22Rv1 (cell line): ENCODE data around the gene NKX2-8.

ENCODE experiments used
- H3K27ac ChIP-seq: fragments of 450-650 bp; 2 replicates; pipeline ENCODE4 v1.5.1; 2017
- ZFX ChIP-seq: fragments of 450-650 bp; IDR thresholded peaks from 2 replicates; pipeline ENCODE4 v1.6.1; 2017; ENCODE audit warnings: antibody characterized with exemption, borderline replicate concordance
- TF ChIP-seq, protein P1 (sequence below): fragments of 450-650 bp; IDR thresholded peaks from 2 replicates; pipeline ENCODE4 v1.5.1; 2017; ENCODE audit warnings: mild to moderate bottlenecking

The NKX2-8 gene

DNA sequence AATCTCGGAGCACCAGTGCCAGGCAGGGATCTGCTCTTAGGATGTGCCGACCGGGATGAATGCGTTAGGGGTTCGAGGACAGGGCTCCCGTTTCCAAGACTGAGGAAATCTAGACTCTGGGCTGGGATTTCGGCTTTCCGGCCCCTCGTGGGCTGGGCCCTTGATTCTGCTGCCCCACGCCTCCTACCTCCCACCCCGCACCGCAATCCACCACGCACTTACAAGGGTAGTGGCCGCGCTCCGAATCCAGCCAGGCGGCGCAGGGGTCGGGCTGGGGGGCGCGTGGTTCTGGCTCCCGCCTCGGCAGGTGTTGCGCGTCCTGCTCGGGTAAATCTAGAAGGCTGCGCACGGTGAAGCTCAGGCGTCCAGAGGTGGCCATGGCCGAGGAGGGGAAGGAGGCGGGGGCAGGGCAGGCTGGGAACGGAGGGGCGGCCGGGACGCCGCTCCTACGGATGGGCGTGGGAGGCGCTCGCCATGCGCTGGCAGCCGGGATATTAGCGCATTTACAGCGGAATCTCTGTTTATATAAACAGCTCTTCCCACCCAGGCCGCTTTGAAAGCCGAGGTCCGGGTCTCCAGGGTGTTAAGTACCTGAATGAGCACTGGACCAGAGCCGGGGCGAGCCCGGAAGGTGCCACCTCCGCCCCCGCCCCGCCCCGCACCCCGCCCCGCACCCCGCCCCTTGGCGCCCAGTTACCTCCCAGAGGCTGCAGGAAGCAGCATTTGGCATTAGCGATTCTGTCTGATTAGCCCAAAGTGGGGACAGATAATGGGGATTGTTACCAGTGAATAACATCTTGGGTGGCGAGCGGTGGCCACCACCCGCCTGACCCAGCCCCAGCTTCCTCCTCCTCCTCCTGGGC lies at the start of gene NKX2-8:
Gene NKX2-8, minus strand, starts transcription at position 604 of the 863 bp plus-strand sequence. Its CDS starts 225 bp downstream, at position 379.
- TF ChIP-seq ZFX, result no peak
- TF ChIP-seq, protein P1, sequence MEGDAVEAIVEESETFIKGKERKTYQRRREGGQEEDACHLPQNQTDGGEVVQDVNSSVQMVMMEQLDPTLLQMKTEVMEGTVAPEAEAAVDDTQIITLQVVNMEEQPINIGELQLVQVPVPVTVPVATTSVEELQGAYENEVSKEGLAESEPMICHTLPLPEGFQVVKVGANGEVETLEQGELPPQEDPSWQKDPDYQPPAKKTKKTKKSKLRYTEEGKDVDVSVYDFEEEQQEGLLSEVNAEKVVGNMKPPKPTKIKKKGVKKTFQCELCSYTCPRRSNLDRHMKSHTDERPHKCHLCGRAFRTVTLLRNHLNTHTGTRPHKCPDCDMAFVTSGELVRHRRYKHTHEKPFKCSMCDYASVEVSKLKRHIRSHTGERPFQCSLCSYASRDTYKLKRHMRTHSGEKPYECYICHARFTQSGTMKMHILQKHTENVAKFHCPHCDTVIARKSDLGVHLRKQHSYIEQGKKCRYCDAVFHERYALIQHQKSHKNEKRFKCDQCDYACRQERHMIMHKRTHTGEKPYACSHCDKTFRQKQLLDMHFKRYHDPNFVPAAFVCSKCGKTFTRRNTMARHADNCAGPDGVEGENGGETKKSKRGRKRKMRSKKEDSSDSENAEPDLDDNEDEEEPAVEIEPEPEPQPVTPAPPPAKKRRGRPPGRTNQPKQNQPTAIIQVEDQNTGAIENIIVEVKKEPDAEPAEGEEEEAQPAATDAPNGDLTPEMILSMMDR, result no peak
- peak within 1 kb of the TSS; percentile 51 for H3K27ac ChIP-seq

DNA sequence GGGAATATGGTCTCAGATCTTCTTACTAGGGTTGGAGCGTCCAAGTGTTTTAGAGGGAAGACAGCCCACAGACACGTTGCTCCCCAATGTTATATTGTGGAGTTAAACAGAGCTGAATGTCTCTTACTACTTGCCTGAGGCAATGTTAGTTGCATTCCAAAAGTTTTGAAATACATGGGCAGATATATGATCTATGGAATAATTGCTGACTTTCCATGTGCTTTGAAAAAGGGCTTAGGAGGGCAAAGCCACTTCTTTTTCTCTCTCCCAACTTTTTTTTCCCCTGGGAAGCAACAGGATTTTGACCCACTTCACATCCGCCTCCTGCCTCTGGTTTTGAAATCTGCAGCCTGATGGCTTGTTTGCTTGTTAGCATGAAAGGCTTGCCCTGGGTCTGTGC lies 45.6 kb upstream of the NKX2-8 start:
- TF ChIP-seq, protein P1, result no peak
- TF ChIP-seq ZFX, result no peak

DNA sequence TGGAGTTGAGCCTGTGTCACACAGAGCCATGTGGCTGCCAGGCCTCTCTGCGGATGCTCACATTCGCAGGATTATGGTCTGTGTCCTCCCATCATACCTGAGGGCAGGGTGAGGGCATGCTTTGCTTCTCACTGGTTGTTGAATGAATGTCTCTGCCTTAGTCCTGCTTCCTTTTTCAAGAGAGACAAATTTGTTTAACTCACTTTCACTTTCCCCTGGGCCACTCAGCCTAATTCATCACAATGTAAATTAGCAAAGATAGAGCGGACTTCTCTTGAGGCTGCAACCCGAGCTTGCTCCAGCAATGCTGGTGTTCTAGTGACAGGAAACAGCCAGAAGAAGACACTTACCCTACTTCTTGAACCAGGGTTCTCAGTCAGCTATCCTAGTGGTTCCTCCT lies 43.7 kb upstream of the NKX2-8 start:
- H3K27ac ChIP-seq, result no peak overlapping the region
- no peak for TF ChIP-seq ZFX
- TF ChIP-seq, protein P1, result no peak

More for the DNA sequence above, 45.6 kb upstream of the NKX2-8 start:
- H3K27ac ChIP-seq, result no peak overlapping the region

DNA sequence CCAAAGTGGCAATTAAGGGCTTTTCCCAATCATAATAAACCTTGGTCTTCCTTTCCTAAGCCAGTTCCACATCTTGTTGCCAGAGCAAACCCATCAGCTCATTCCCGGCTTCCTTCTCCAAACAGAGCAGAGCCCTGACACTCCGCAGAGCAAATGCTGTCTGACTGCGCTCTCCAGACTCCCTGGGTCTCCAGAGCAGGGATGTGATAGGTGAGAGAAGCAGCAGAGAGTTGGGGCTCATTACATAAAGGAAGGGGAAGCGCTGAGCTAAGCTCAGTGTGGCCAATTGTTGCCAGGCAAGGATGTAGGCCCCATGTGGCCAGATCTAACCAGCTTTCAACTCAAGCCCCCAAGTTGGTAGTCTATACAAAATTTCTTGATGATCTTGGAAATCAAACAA lies 43.0 kb upstream of the NKX2-8 start:
- no peak for TF ChIP-seq ZFX
- TF ChIP-seq, protein P1, result no peak

DNA sequence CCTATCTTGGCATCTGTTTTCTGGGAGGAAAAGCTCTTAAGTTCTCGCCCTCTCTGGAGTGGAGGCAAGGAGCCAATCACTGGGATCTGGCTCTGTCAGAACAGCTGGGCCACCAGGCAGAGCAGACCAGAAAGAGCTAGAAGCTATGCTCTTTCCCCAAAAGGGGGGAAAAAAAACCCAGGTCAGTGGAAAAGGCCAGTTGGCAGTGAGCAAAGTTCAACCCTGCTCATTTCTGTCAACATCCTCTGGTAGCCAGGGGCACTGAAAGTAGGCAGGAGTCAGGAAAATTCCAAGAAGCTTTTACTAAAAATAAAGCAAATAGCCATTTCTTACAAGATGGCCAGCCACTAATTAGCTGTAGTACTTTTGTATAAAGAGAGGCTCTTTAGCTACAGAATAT lies 42.6 kb upstream of the NKX2-8 start:
- TF ChIP-seq ZFX, result no peak
- TF ChIP-seq, protein P1, result no peak
- H3K27ac ChIP-seq, result no peak overlapping the region

More for the DNA sequence above, 43.0 kb upstream of the NKX2-8 start:
- H3K27ac ChIP-seq, result no peak overlapping the region

DNA sequence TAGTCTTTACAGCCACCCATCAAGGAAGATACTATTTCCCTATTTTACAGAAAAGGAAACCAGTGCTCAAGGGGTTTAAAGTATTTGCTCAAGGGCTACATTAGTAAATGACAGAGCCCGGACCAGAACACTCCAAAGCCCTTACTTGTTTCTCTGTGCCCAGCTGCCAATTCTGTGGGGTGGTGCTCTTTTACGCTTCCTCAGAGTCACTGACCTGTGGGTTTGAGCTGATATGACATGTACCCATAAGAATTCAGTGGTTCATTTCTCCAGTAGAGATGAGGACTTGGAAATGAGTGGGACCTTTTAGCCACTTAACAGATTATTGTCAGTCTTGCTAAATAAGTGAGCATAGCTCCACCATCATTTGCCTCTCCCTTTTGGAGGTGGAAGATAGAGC lies 37.4 kb upstream of the NKX2-8 start:
- no peak overlapping the region for H3K27ac ChIP-seq
- no peak for TF ChIP-seq ZFX
- TF ChIP-seq, protein P1, result no peak

DNA sequence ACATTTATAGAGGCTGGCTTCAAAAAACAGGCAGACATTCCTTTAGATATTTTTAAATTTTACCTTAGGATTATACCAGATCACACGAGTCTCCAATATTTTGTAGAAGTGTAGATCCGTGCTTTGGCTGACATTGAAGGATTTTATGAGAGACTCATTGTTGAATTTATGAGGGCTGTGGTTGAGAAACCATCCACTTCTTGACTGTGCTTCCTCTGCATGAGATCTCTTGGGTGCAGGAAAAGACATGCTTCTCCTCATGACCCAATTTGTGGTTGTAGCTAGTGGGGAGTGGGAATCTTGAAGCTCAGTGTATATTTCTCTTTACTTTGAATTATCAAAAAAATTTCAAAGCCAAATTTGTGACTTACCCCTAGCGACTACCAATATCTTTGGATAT lies 36.7 kb upstream of the NKX2-8 start:
- no peak for TF ChIP-seq ZFX
- TF ChIP-seq, protein P1, result no peak
- no peak overlapping the region for H3K27ac ChIP-seq
